Hepatocyte (in vitro differentiated cells): ENCODE data around the gene IL12RB2.

Source experiments
- EZH2phosphoT487 ChIP-seq: fragments of 200-600 bp; sonication (generic); IDR thresholded peaks from one replicate; pipeline ENCODE4 v1.6.1; 2018; ENCODE audit warnings: antibody characterized with exemption, mild to moderate bottlenecking, low read depth, moderate library complexity; ENCODE audit not compliant: unreplicated experiment, severe bottlenecking
- TF ChIP-seq, protein P1 (sequence below): fragments of 200-600 bp; sonication (generic); IDR thresholded peaks from 2 replicates; pipeline ENCODE4 v1.5.1; 2016; ENCODE audit warnings: antibody characterized with exemption, mild to moderate bottlenecking; ENCODE audit not compliant: poor library complexity

DNA sequence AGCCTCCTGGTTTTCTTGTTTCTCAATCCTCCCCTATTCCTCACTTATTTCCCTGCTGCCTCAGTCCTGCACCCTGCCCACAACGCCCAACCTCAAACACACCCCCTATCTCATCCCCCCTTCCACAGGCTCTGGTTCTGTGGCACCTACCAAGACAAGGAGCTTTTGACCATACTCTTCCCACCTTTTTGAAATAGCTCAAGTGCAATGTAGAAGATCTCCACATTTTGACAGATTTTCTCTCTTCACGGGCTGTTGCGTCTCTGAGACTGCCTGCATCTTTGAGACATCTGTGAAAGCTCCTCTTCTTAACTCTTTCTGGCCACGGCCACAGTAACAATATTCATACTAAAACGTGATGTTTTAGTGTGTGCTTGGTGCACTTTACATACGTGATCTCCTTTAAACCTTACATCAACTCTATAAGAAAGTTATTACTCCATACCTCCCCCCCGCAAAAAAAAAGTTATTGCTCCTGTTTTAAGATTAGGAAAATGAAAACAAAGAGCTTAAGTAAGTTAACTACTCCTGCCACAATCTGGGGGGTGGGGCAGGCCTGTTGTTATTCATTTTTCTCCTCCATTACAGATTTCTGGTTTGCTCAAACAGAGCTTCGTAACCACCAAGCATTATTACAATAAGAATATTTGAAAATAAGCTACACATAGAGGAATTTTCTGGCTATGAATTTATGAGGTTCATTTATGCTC is 124.4 kb downstream of the IL12RB2 start:
- TF ChIP-seq, protein P1, sequence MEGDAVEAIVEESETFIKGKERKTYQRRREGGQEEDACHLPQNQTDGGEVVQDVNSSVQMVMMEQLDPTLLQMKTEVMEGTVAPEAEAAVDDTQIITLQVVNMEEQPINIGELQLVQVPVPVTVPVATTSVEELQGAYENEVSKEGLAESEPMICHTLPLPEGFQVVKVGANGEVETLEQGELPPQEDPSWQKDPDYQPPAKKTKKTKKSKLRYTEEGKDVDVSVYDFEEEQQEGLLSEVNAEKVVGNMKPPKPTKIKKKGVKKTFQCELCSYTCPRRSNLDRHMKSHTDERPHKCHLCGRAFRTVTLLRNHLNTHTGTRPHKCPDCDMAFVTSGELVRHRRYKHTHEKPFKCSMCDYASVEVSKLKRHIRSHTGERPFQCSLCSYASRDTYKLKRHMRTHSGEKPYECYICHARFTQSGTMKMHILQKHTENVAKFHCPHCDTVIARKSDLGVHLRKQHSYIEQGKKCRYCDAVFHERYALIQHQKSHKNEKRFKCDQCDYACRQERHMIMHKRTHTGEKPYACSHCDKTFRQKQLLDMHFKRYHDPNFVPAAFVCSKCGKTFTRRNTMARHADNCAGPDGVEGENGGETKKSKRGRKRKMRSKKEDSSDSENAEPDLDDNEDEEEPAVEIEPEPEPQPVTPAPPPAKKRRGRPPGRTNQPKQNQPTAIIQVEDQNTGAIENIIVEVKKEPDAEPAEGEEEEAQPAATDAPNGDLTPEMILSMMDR = no peak
- no peak for TF ChIP-seq EZH2phosphoT487
